ENCODE results near the gene OSBPL8.
"Not testable (repeated sequence)": the region's sequence is repeated elsewhere in the genome, so short reads cannot be mapped to it uniquely, and the experiment has no call there.

OSBPL8 gene

DNA sequence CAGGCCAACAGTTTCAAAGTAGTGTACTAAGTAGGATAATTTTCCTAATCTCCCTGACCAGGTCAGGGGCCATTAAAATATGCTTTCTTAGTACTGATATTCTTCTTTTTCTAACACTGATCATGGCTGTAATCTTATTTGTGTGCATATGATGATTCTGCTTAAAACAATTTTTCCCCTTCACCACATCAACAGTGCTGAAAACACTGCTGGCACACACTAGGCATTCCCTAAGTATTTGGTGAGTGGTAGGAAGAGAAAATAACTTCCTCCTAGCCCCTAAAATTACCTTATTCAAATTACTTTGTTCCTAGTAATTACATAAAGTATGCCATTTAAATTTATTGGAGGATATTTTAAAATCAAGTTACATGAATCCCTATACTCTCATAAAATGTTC, 161.5 kb downstream of the OSBPL8 start:
- TF ChIP-seq, protein P1, sequence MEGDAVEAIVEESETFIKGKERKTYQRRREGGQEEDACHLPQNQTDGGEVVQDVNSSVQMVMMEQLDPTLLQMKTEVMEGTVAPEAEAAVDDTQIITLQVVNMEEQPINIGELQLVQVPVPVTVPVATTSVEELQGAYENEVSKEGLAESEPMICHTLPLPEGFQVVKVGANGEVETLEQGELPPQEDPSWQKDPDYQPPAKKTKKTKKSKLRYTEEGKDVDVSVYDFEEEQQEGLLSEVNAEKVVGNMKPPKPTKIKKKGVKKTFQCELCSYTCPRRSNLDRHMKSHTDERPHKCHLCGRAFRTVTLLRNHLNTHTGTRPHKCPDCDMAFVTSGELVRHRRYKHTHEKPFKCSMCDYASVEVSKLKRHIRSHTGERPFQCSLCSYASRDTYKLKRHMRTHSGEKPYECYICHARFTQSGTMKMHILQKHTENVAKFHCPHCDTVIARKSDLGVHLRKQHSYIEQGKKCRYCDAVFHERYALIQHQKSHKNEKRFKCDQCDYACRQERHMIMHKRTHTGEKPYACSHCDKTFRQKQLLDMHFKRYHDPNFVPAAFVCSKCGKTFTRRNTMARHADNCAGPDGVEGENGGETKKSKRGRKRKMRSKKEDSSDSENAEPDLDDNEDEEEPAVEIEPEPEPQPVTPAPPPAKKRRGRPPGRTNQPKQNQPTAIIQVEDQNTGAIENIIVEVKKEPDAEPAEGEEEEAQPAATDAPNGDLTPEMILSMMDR (conservative IDR thresholded peaks at IDR 0.05; ENCODE audit: low read depth, low read length): no peak
- DNase-seq (ENCODE audit: low read depth): no peak
- H3K4me3 ChIP-seq (ENCODE audit: low read length): no peak overlapping the region

DNA sequence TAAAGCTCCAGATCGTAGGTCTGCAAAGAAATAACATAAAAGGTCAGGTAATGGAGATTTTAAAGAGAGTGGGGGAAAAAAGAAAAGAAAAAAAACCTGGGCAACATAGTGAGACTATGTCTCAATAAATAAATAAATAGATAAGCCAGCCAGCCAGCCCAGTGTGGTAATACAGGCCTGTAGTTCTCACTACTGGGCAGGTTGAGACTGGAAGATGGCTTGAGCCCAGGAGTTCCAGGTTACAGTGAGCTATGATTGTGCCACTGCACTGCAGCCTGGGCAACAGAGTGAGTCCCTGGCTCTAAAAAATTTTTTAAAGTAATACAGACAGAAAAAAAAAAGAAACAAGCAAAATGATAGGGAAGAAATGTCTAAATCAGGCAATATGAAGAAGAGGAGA, 168.1 kb downstream of the OSBPL8 start:
- H3K4me3 ChIP-seq (ENCODE audit: low read length): no peak overlapping the region
- TF ChIP-seq, protein P1 (conservative IDR thresholded peaks at IDR 0.05; ENCODE audit: low read depth, low read length): no peak
- no peak for DNase-seq (ENCODE audit: low read depth)

DNA sequence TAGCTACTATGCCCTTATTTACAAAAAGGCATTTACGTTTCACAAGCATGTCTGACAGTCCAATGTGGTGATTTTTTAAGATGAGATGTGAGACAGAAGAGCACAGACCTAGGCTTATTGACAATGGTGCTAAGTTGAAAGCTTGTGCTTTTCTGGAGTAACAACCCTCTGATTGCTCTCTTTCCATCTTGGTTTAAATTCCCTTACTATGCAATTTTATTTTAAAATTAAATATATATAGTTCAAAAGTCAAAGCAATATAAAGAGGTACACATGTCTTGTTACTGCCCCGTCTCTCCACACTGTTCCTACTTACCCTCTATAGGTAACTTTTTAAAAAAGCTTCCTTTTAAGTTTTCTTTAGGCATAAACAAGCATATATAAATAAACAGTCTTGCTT, 172.0 kb downstream of the OSBPL8 start:
- no peak overlapping the region for H3K4me3 ChIP-seq (ENCODE audit: low read length)
- DNase-seq (ENCODE audit: low read depth): no peak
- TF ChIP-seq, protein P1 (conservative IDR thresholded peaks at IDR 0.05; ENCODE audit: low read depth, low read length): no peak

DNA sequence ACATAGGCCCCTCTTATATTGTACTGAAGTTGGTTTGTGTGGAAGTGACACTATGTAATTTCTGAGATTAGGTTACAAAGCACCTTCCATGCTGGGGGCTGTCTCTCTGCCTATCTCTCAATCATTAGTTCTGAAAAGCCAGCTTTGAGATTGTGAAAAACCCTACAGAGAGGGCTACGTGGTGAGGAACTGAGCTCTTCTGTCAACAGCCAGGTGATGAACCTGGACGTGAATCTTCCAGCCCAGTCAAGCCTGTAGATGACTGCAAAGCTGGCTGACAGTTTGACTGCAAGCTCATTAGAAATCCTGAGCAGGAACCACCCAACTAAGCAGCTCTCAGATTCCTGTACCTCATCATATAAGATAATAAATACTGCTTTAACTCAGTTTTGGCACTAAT, 175.0 kb downstream of the OSBPL8 start:
- no peak overlapping the region for H3K4me3 ChIP-seq (ENCODE audit: low read length)
- no peak for DNase-seq (ENCODE audit: low read depth)
- TF ChIP-seq, protein P1 (conservative IDR thresholded peaks at IDR 0.05; ENCODE audit: low read depth, low read length): no peak

DNA sequence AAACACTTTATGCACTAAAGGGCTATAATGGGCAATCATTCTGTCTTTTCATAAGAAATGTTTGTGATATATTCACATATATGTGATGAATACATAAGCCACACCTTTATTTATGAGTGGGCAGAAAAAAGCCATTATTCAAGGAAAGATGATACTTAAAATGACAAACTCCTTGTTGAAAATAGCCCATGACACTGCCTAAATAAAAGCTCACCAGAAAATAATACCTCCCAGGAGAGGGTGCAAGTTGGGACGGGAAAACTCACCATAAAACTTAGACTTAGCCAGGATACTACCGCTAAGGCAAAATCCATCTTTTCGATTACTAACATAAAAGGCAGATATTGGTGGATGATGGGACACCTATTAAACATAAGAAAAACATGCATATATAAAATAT, 175.6 kb downstream of the OSBPL8 start:
- H3K4me3 ChIP-seq (ENCODE audit: low read length): no peak overlapping the region
- DNase-seq (ENCODE audit: low read depth): no peak
- TF ChIP-seq, protein P1 (conservative IDR thresholded peaks at IDR 0.05; ENCODE audit: low read depth, low read length): no peak

DNA sequence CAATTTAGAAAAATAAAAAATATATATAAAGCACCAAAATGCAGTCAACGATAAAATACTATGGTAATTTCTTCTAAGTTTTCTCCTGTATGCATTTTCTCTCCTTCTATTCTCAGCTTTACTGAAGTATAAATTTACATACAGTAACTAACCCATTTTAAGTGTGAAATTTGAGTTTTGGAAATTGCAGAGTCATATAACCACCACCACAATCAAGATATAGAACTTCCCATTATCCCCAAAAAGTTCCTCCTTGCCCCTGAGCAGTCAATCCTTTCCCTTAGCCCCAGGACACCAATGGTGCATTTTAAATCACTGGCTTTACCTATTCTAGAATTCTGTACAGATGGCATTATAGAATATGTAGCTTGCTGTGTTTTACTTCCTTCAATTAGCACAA, 180.3 kb downstream of the OSBPL8 start:
- H3K4me3 ChIP-seq (ENCODE audit: low read length): no peak overlapping the region
- TF ChIP-seq, protein P1 (conservative IDR thresholded peaks at IDR 0.05; ENCODE audit: low read depth, low read length): no peak
- no peak for DNase-seq (ENCODE audit: low read depth)

DNA sequence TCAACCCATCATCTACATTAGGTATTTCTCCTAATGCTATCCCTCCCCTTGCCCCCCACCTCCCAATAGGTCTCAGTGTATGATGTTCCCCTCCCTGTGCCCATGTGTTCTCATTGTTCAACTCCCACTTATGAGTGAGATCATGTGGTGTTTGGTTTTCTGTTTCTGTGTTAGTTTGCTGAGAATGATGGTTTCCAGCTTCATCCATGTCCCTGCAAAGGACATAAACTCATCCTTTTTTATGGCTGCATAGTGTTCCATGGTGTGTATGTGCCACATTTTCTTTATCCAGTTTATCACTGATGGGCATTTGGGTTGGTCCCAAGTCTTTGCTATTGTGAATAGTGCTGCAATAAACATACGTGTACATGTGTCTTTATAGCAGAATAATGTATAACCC, 182.7 kb downstream of the OSBPL8 start:
- DNase-seq (ENCODE audit: low read depth); H3K4me3 ChIP-seq (ENCODE audit: low read length): not testable (repeated sequence)

DNA sequence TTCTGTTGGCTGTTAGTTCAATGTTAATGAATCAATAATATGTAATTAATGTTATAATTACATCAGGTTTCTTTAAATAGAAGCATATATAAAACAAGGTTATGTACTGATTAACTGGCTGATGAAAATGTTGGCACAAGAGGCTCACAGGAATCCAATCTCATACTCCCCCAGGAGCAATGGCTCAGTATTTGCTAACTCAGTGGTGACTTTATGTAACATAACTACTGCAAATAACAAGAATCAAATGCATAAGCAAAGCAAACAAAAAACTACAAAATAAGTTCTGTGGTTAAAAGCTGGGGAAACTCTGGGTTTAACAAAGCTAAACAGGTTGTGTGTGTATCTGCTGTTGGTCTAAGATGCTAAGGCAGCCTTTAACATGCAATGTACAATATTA, 183.6 kb downstream of the OSBPL8 start:
- H3K4me3 ChIP-seq (ENCODE audit: low read length): no peak overlapping the region
- TF ChIP-seq, protein P1 (conservative IDR thresholded peaks at IDR 0.05; ENCODE audit: low read depth, low read length): no peak
- DNase-seq (ENCODE audit: low read depth): no peak

Measured in retinal pigment epithelial cell (primary cell).